ENCODE results near the gene TNC.
"Not testable (repeated sequence)": the region's sequence is repeated elsewhere in the genome, so short reads cannot be mapped to it uniquely, and the experiment has no call there.

The TNC gene

GRCh38 chr9:115143689-115144088 is 25.7 kb upstream of the TNC start:
- DNase-seq (no peak), ATAC-seq (no peak)
- peaks cover 26% of the 10 kb centered on the region for H3K27me3 Mint-ChIP-seq
- H3K9me3 Mint-ChIP-seq: no peaks in the 10 kb centered on the region
- no peaks in the 10 kb centered on the region for H3K4me1 Mint-ChIP-seq
- H3K36me3 Mint-ChIP-seq (ENCODE audit: low read depth): no peaks in the 10 kb centered on the region
- H3K4me3 Mint-ChIP-seq: no peak overlapping the region
- H3K27ac Mint-ChIP-seq: no peak overlapping the region

GRCh38 chr9:115142517-115143270 is 24.7 kb upstream of the TNC start:
- no peaks in the 10 kb centered on the region for H3K9me3 Mint-ChIP-seq
- no peak for ATAC-seq
- DNase-seq: no peak
- no peaks in the 10 kb centered on the region for H3K36me3 Mint-ChIP-seq (ENCODE audit: low read depth)
- peaks cover 26% of the 10 kb centered on the region for H3K27me3 Mint-ChIP-seq
- no peak overlapping the region for H3K4me3 Mint-ChIP-seq
- H3K4me1 Mint-ChIP-seq: no peaks in the 10 kb centered on the region
- H3K27ac Mint-ChIP-seq: no peak overlapping the region

GRCh38 chr9:115142090-115142489 is 24.1 kb upstream of the TNC start:
- Mint-ChIP-seq H3K27me3 (peaks cover 26% of the 10 kb centered on the region), H3K9me3 (no peaks in the 10 kb centered on the region), H3K27ac (no peak overlapping the region), H3K4me1 (no peaks in the 10 kb centered on the region), H3K36me3 (ENCODE audit: low read depth) (no peaks in the 10 kb centered on the region), H3K4me3 (no peak overlapping the region)
- DNase-seq (no peak), ATAC-seq (no peak)

- DNase-seq (no peak), ATAC-seq (no peak)
- Mint-ChIP-seq H3K4me1 (no peaks in the 10 kb centered on the region), H3K27ac (no peak overlapping the region), H3K27me3 (peaks cover 29% of the 10 kb centered on the region), H3K4me3 (no peak overlapping the region), H3K36me3 (ENCODE audit: low read depth) (no peaks in the 10 kb centered on the region), H3K9me3 (no peaks in the 10 kb centered on the region)
Measured at GRCh38 chr9:115141612-115142011, 23.7 kb upstream of the TNC start.

- Mint-ChIP-seq H3K4me3 (no peak overlapping the region), H3K27me3 (peaks cover 31% of the 10 kb centered on the region), H3K27ac (no peak overlapping the region), H3K4me1 (no peaks in the 10 kb centered on the region), H3K9me3 (no peaks in the 10 kb centered on the region), H3K36me3 (ENCODE audit: low read depth) (no peaks in the 10 kb centered on the region)
- ATAC-seq: no peak
- no peak for DNase-seq
Measured at GRCh38 chr9:115138151-115138550, 20.2 kb upstream of the TNC start.

GRCh38 chr9:115137526-115137925 is 19.6 kb upstream of the TNC start:
- no peaks in the 10 kb centered on the region for H3K36me3 Mint-ChIP-seq (ENCODE audit: low read depth)
- H3K9me3 Mint-ChIP-seq: no peaks in the 10 kb centered on the region
- H3K4me3 Mint-ChIP-seq: no peak overlapping the region
- H3K27ac Mint-ChIP-seq: no peak overlapping the region
- peaks cover 27% of the 10 kb centered on the region for H3K27me3 Mint-ChIP-seq
- H3K4me1 Mint-ChIP-seq: no peaks in the 10 kb centered on the region
- no peak for ATAC-seq
- no peak for DNase-seq

- Mint-ChIP-seq H3K9me3 (no peaks in the 10 kb centered on the region), H3K27me3 (peaks cover 18% of the 10 kb centered on the region), H3K4me1 (no peaks in the 10 kb centered on the region), H3K27ac (no peak overlapping the region), H3K4me3 (no peak overlapping the region), H3K36me3 (ENCODE audit: low read depth) (no peaks in the 10 kb centered on the region)
- DNase-seq: no peak
- no peak for ATAC-seq
Measured at GRCh38 chr9:115135821-115136778, 18.1 kb upstream of the TNC start.

- Mint-ChIP-seq H3K9me3 (no peaks in the 10 kb centered on the region), H3K36me3 (ENCODE audit: low read depth) (no peaks in the 10 kb centered on the region), H3K27ac (no peak overlapping the region), H3K4me1 (no peaks in the 10 kb centered on the region), H3K4me3 (no peak overlapping the region), H3K27me3 (peaks cover 15% of the 10 kb centered on the region)
- DNase-seq (no peak), ATAC-seq (no peak)
Measured at GRCh38 chr9:115134941-115135340, 17.0 kb upstream of the TNC start.

GRCh38 chr9:115133649-115134048 is 15.7 kb upstream of the TNC start:
- H3K9me3 Mint-ChIP-seq: no peaks in the 10 kb centered on the region
- H3K36me3 Mint-ChIP-seq (ENCODE audit: low read depth): no peaks in the 10 kb centered on the region
- H3K27me3 Mint-ChIP-seq: peaks cover 11% of the 10 kb centered on the region
- H3K27ac Mint-ChIP-seq: no peak overlapping the region
- no peak for DNase-seq
- no peak for ATAC-seq
- H3K4me1 Mint-ChIP-seq: no peaks in the 10 kb centered on the region
- no peak overlapping the region for H3K4me3 Mint-ChIP-seq

GRCh38 chr9:115132648-115133047 is 14.7 kb upstream of the TNC start:
- no peak overlapping the region for H3K4me3 Mint-ChIP-seq
- H3K4me1 Mint-ChIP-seq: no peaks in the 10 kb centered on the region
- H3K27me3 Mint-ChIP-seq: peaks cover 13% of the 10 kb centered on the region
- no peaks in the 10 kb centered on the region for H3K9me3 Mint-ChIP-seq
- H3K27ac Mint-ChIP-seq: no peak overlapping the region
- ATAC-seq (no peak), DNase-seq (no peak)
- no peaks in the 10 kb centered on the region for H3K36me3 Mint-ChIP-seq (ENCODE audit: low read depth)

- Mint-ChIP-seq H3K4me3 (no peak overlapping the region), H3K36me3 (ENCODE audit: low read depth) (no peaks in the 10 kb centered on the region), H3K27me3 (peaks cover 12% of the 10 kb centered on the region), H3K27ac (no peak overlapping the region), H3K4me1 (no peaks in the 10 kb centered on the region), H3K9me3 (peaks cover 5% of the 10 kb centered on the region)
- DNase-seq: no peak
- no peak for ATAC-seq
Measured at GRCh38 chr9:115130176-115130575, 12.2 kb upstream of the TNC start.

GRCh38 chr9:115128726-115129125 is 10.8 kb upstream of the TNC start:
- H3K36me3 Mint-ChIP-seq (ENCODE audit: low read depth); H3K27me3 Mint-ChIP-seq; H3K9me3 Mint-ChIP-seq; ATAC-seq; H3K4me3 Mint-ChIP-seq; H3K27ac Mint-ChIP-seq; DNase-seq; H3K4me1 Mint-ChIP-seq: not testable (repeated sequence)

GRCh38 chr9:115127191-115127817 is 9.3 kb upstream of the TNC start:
- Mint-ChIP-seq H3K27ac (no peak overlapping the region), H3K4me3 (no peak overlapping the region), H3K27me3 (peaks cover 14% of the 10 kb centered on the region), H3K4me1 (no peaks in the 10 kb centered on the region), H3K36me3 (ENCODE audit: low read depth) (no peaks in the 10 kb centered on the region), H3K9me3 (peaks cover 7% of the 10 kb centered on the region)
- DNase-seq (no peak), ATAC-seq (no peak)

GRCh38 chr9:115126404-115126803 is 8.4 kb upstream of the TNC start:
- no peaks in the 10 kb centered on the region for H3K4me1 Mint-ChIP-seq
- no peaks in the 10 kb centered on the region for H3K36me3 Mint-ChIP-seq (ENCODE audit: low read depth)
- H3K9me3 Mint-ChIP-seq: peaks cover 7% of the 10 kb centered on the region
- no peak overlapping the region for H3K27ac Mint-ChIP-seq
- peaks cover 15% of the 10 kb centered on the region for H3K27me3 Mint-ChIP-seq
- ATAC-seq (no peak), DNase-seq (no peak)
- H3K4me3 Mint-ChIP-seq: no peak overlapping the region

- H3K27me3 Mint-ChIP-seq: peaks cover 44% of the 10 kb centered on the region
- DNase-seq (no peak), ATAC-seq (no peak)
- no peak overlapping the region for H3K4me3 Mint-ChIP-seq
- H3K9me3 Mint-ChIP-seq: peaks cover 7% of the 10 kb centered on the region
- peaks cover 6% of the 10 kb centered on the region for H3K4me1 Mint-ChIP-seq
- no peak overlapping the region for H3K27ac Mint-ChIP-seq
- no peaks in the 10 kb centered on the region for H3K36me3 Mint-ChIP-seq (ENCODE audit: low read depth)
Measured at GRCh38 chr9:115122937-115123336, 5.0 kb upstream of the TNC start.

Measured in activated naive CD8-positive, alpha-beta T cell treated with anti-CD3 and anti-CD28 coated beads, Interleukin-2, amount 50 U/mL, for 24 hours (primary cell).